ENCODE measurements around the gene SGPP2. TPM values are rescaled to one million over a fixed set of nuclear protein-coding genes. Genes with fewer than 3 reads are reported as not detected.

Gene SGPP2
- total RNA-seq, 4 donors from 2014 or later, result 27.3 to 65.6 (median 49.0) TPM

DNA sequence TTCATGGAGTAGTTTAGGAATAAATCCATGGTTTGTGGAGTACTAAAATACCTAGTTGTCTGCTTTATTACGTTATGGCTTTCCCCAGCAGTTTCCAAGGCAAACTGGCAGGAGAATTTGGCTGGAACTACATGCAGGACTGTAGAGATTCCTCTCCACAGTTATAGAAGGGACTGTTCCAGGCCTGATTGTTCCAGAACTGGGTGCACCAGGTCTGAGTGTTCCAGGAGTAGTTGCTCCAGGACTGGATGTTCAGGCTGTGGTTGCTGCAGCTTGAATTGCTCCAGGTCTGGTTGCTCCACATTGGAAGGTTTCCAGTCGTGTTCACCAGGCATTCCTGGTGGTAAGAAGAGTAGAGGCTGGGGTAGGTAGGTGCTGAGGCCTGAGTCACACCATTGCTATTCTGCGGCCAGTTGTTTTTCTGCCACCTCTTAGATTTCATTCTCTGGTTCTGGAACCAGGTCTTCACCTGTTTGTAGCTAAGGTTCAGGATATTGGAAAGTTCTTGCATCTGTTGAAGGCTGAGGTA, 28.1 kb downstream of the SGPP2 start:
- no peak for DNase-seq (ENCODE audit: low spot score in 2 of 2)
- TF ChIP-seq POLR2AphosphoS5 (IDR thresholded peaks at IDR 0.05) (no peak), EP300 (IDR thresholded peaks at IDR 0.05) (no peak)
- TF ChIP-seq, protein P1, sequence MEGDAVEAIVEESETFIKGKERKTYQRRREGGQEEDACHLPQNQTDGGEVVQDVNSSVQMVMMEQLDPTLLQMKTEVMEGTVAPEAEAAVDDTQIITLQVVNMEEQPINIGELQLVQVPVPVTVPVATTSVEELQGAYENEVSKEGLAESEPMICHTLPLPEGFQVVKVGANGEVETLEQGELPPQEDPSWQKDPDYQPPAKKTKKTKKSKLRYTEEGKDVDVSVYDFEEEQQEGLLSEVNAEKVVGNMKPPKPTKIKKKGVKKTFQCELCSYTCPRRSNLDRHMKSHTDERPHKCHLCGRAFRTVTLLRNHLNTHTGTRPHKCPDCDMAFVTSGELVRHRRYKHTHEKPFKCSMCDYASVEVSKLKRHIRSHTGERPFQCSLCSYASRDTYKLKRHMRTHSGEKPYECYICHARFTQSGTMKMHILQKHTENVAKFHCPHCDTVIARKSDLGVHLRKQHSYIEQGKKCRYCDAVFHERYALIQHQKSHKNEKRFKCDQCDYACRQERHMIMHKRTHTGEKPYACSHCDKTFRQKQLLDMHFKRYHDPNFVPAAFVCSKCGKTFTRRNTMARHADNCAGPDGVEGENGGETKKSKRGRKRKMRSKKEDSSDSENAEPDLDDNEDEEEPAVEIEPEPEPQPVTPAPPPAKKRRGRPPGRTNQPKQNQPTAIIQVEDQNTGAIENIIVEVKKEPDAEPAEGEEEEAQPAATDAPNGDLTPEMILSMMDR (IDR thresholded peaks at IDR 0.05), result no peak
- WGBS, result 75% methylated on average over 3 of the region's 3 CpGs

DNA sequence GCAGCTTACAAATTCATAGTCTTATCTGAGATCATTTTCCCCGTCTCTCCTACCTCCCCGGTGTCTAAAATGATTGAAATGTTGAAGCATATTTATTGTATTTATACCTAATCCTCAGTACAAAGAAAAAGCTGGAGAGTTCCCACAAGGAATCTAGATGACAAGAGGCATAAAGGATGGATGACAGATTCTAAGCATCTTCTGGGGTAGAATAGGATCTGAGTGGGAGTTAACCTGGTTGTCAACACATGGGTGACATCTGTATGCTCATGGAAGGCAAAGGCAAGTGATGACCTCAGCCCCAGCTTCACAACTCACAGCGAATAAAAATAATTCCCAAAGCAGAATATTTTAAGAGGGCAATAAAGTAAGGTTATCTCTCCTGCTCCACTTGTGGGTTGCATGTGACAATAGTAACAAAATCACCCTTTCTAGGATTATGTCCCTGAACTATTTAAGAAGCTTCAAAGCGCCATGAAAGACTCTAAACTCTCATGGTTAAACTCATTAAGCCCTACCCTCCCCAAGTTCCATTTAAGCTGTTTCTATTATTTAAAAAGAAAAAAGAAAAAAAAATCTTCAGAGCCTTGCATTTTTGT, 32.2 kb downstream of the SGPP2 start:
- TF ChIP-seq, protein P1 (IDR thresholded peaks at IDR 0.05), result no peak
- no peak for TF ChIP-seq EP300 (IDR thresholded peaks at IDR 0.05)
- DNase-seq (ENCODE audit: low spot score in 2 of 2), result no peak
- 85% methylated on average over 4 of the region's 4 CpGs for WGBS
- H3K4me3 ChIP-seq, result no peak overlapping the region
- H3K27me3 ChIP-seq, result no peaks in the 10 kb centered on the region
- peaks cover 1% of the 10 kb centered on the region for H3K4me1 ChIP-seq
- no peak overlapping the region for H3K27ac ChIP-seq
- no peaks in the 10 kb centered on the region for H3K36me3 ChIP-seq
- no peaks in the 10 kb centered on the region for H3K9me3 ChIP-seq

More for the DNA sequence above, 28.1 kb downstream of the SGPP2 start:
- Histone ChIP-seq H3K4me3 (no peak overlapping the region), H3K27ac (no peak overlapping the region), H3K9me3 (no peaks in the 10 kb centered on the region), H3K27me3 (no peaks in the 10 kb centered on the region), H3K36me3 (no peaks in the 10 kb centered on the region), H3K4me1 (peaks cover 4% of the 10 kb centered on the region)

DNA sequence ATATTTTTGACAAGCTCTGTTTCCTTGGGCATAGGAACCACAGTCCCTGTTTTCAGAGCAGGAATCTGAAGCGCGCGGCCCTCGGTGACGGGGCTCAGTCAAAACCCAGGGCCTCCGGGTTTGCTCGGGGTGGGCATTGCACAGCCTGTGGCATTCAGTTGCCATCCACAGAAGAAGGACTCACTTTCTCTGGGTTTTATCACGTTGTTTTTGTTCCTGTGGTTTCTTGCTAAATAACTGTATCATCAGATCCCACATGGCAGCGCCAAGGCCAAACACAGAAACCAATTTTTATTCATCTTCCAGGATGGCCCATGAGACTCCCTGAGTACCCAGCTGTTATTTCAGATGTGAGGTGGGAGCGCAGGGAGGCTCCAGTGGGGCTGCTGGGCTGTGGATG, 35.6 kb downstream of the SGPP2 start:
- no peaks in the 10 kb centered on the region for H3K36me3 ChIP-seq
- no peak overlapping the region for H3K4me3 ChIP-seq
- H3K27ac ChIP-seq, result no peak overlapping the region
- H3K27me3 ChIP-seq, result no peaks in the 10 kb centered on the region
- no peaks in the 10 kb centered on the region for H3K9me3 ChIP-seq
- TF ChIP-seq POLR2A (IDR thresholded peaks at IDR 0.05) (no peak), EP300 (IDR thresholded peaks at IDR 0.05) (no peak), POLR2AphosphoS5 (IDR thresholded peaks at IDR 0.05) (no peak)
- TF ChIP-seq, protein P1 (IDR thresholded peaks at IDR 0.05), result no peak
- DNase-seq (ENCODE audit: low spot score in 2 of 2), result no peak
- H3K4me1 ChIP-seq, result no peaks in the 10 kb centered on the region
- WGBS, result 97% methylated on average over 10 of the region's 10 CpGs

DNA sequence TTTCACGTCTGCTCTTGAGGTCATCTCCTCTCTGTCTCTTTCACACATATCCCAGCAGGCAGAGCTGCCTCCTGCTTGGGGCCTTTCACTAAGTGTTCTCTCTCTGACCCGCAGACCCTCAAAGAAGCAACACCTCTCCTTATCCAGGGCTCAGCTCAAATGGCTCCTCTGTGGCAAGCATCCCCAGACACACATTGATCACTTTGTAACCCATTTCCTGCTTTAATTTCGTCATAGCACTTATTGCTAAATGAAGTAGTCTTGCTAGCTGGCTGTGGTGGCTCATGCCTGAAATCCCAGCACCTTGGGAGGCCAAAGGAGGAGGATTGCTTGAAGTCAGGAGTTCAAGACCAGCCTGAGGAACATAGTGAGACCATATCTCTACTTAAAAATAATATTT, 41.4 kb downstream of the SGPP2 start:
- WGBS, result 80% methylated on average over 3 of the region's 3 CpGs

DNA sequence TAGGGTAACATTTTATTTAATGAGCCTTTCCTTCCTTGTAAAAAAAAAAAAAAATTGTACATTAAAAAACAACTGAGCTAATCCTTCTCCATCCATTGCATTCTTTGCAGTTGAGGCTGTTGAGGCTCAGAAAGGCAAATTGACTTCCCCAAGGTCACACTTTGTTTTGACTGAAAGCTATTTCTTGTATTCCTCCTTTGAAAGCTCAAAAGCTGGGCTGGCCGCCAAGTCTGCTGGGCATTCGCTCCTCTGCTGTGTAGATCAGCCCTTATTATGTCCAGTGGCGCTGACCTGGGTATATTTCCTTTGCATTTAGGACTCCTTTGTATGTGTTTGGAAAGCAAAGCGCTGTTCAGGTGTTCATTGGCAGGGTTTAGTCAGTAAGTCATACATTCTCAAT, 44.0 kb downstream of the SGPP2 start:
- Histone ChIP-seq H3K27ac (no peak overlapping the region), H3K9me3 (no peaks in the 10 kb centered on the region), H3K27me3 (no peaks in the 10 kb centered on the region), H3K36me3 (no peaks in the 10 kb centered on the region), H3K4me3 (no peak overlapping the region), H3K4me1 (no peaks in the 10 kb centered on the region)
- TF ChIP-seq POLR2AphosphoS5 (IDR thresholded peaks at IDR 0.05) (no peak), EP300 (IDR thresholded peaks at IDR 0.05) (no peak), POLR2A (IDR thresholded peaks at IDR 0.05) (no peak)
- TF ChIP-seq, protein P1 (IDR thresholded peaks at IDR 0.05), result no peak
- 79% methylated on average over 4 of the region's 4 CpGs for WGBS
- DNase-seq (ENCODE audit: low spot score in 2 of 2), result no peak

More for the DNA sequence above, 41.4 kb downstream of the SGPP2 start:
- no peaks in the 10 kb centered on the region for H3K4me1 ChIP-seq
- no peaks in the 10 kb centered on the region for H3K9me3 ChIP-seq
- no peak overlapping the region for H3K4me3 ChIP-seq
- H3K27me3 ChIP-seq, result no peaks in the 10 kb centered on the region
- TF ChIP-seq EP300 (IDR thresholded peaks at IDR 0.05) (no peak), POLR2A (IDR thresholded peaks at IDR 0.05) (no peak), POLR2AphosphoS5 (IDR thresholded peaks at IDR 0.05) (no peak)
- TF ChIP-seq, protein P1 (IDR thresholded peaks at IDR 0.05), result no peak
- no peak overlapping the region for H3K27ac ChIP-seq
- no peaks in the 10 kb centered on the region for H3K36me3 ChIP-seq
- DNase-seq (ENCODE audit: low spot score in 2 of 2), result no peak
